Endometrial microvascular endothelial cells (primary cell): ENCODE data around the gene HINT3. TPM values are rescaled to one million over a fixed set of nuclear protein-coding genes. Genes with fewer than 3 reads are reported as not detected.
"Not testable (repeated sequence)": the region's sequence is repeated elsewhere in the genome, so short reads cannot be mapped to it uniquely, and the experiment has no call there.

Source experiments
- in situ Hi-C: cut with HindIII; loops from 2 replicates; pipeline ENCODE4 v1.10.0; 2017; ENCODE audit warnings: low sequenced_read_pairs, low pct_unique_long_range_greater_than_20kb; ENCODE audit errors: inconsistent ontology term
- total RNA-seq: library from RNA; depleted of rRNA; stranded (reverse); fragments of >200 nt; gene quantifications from one replicate; pipeline ENCODE4 v1.2.3, GENCODE V29; 2015; ENCODE audit errors: inconsistent ontology term

The HINT3 gene
- 16.7 TPM for total RNA-seq

GRCh38 chr6:125956506-125957390 is at the start of gene HINT3:
HINT3 (plus strand) TSS chr6:125956770; CDS start chr6:125956978, 208 bp downstream.
- in situ Hi-C loops = no loop called here

DNA sequence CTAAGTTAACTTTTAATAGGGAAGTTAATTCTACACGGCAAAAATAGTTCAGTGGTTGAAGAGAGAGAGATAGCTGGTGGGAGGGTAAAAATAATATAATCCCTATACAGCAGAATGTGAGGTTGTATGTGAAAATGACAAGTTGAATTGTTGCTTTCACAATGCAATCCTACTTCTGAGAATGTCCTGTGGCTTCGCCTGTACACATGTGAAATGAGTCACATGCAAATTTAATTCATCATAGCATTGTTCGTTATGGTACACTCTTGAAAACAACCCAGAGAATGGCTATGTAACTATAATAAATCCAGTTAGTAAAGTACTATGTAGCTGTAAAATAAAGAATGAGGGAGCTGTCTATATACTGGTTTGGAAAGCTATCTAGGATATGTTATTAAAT is 46.0 kb upstream of the HINT3 start:
- in situ Hi-C loops = no loop called here

GRCh38 chr6:125911051-125911451 is 45.5 kb upstream of the HINT3 start:
- in situ Hi-C loops = not testable (repeated sequence)

DNA sequence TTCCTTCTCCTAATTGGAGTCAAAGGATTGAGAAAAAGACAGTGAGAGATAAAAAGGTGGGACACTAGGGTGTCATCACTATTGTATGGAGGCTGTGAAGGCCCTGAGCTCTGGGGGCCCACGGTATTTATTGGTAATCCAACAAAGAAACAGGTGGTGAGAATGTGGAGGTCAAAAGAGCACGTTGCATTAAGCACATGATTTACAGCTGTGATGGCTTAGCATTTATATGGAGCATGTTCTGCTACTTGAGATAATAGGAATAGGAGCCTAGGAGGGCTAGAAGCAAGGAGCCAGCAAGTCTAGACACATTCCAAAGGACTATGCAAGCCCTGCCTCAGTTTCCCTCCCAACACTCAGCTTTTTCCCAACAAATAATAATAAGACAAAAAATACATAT is 44.1 kb upstream of the HINT3 start:
- in situ Hi-C loops = not testable (repeated sequence)

- in situ Hi-C loops = no loop called here
These were observed 43.4 kb upstream of the HINT3 start for GRCh38 chr6:125913145-125913544.

DNA sequence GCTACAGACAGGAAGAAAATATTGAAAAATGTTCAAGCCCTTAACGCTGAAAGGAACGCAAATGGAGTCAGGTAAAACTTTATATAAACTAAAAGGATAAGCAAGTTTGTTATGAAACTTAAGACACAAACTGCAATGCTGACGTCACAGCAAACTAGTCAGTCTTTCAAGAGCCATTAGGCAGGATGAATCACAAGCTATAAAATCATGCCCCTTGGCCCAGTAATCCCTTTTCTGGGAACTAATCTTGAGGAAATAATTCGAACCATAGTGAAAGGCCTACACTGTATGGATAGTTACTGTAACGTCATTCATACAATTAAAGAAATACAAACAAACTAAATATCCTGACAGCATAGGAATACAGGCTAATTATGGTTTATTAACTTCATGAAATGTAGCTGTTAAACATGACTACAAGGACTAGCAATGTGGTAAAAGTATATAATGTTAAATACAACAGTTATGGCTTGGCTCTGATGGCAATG is 42.7 kb upstream of the HINT3 start:
- in situ Hi-C loops = no loop called here

- in situ Hi-C loops = no loop called here
These were observed 38.3 kb upstream of the HINT3 start for GRCh38 chr6:125918230-125918629.

GRCh38 chr6:125918681-125919566 is 37.6 kb upstream of the HINT3 start:
- in situ Hi-C loops = no loop called here

DNA sequence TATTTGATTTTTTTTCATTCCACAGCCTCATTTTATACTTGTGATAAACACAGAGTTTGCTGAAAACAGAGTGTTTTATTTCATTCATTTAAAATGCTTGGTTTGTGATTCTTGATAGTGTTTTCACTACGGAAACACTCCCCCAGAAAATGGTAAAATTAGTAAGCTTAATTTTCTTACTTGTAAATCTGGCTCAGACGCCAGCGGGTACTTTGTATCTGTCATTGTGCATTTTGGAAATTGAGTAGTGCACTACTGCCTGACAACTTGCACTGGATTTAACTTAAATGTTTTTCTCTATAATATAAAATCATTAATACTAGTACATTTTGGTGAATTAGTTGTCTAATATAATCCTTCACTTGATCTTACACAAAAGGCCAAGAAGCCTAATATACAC is 37.0 kb upstream of the HINT3 start:
- in situ Hi-C loops = no loop called here

DNA sequence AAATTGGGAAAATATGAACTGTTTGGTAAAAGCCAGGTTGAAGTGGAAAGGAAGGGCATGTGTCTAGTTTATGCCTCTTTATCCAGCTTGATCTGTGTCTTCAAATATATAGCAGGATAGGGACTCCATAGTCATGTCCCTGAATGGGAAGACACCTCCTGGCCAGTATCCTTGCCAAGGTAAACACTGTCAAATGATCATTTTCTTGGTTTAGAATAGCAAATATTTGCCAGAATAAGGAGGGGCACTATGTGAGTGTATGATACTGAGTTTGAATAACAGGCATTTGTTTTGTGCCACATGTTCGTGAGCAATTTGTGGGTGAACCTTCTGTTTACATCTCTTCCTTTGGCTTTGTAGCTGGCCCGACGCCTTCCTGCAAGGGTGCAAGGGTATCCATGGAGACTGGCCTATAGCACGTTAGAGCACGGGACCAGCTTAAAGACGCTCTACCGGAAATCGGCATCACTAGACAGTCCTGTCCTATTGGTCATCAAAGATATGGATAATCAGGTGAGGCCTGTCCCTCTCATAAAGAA is 34.2 kb upstream of the HINT3 start:
- in situ Hi-C loops = no loop called here

DNA sequence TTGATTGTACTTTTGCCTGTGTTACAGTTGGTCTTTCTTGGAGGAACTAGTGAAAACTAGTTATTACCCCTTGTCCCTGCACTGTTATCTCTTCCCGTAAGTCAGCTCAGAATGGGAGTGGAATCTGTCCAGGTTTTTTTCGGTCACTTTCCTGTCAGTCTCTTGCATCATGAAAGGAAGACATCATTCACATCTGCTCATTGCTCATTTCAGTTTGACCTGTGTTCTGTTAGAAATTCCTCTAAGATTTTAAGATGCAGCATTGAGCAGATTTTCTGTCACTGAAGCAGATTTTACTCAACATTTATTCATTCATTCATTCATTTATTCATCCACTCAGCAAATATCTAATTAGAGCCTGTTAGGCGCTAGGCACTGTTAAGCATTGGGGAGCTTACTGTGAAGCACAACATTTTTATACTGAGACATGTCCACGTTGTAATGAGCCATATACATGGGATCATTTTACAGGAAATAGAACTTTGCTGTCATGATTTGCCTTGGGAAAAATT is 33.1 kb upstream of the HINT3 start:
- in situ Hi-C loops = no loop called here

GRCh38 chr6:125924169-125924568 is 32.4 kb upstream of the HINT3 start:
- in situ Hi-C loops = no loop called here

DNA sequence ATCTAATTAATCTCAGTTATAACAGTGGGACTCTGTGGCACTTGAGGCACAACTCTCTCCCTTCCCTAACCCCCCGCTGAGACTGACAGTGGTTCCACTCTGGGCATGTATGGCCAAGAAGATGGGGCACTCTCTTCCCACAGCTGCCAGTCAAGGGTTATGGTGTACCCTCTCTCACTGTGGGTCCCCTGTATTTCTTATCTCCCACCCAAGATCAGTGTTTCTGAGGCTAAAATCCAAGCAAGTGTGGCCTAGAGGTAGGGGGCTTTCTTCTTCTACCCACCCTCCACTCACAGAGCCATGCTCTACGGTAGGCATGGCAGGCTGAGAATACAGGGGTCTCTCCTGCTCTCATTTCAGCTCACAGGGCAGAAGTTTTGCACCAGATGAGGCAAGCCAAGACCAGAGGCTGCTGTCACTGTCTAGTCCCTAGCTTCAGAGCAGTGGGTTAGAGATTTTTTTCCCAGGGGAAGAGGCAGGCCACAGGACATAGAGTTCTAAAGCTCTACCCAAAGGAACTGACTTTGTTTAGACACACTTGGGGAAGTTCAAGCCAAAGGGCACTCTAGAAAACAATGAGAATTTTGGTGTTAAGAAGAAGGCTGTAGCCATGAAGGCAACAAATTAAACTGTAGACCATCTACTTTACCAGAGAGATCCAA is 31.7 kb upstream of the HINT3 start:
- in situ Hi-C loops = no loop called here

- in situ Hi-C loops = no loop called here
These were observed 29.9 kb upstream of the HINT3 start for GRCh38 chr6:125926711-125927110.

GRCh38 chr6:125927761-125928160 is 28.8 kb upstream of the HINT3 start:
- in situ Hi-C loops = no loop called here

DNA sequence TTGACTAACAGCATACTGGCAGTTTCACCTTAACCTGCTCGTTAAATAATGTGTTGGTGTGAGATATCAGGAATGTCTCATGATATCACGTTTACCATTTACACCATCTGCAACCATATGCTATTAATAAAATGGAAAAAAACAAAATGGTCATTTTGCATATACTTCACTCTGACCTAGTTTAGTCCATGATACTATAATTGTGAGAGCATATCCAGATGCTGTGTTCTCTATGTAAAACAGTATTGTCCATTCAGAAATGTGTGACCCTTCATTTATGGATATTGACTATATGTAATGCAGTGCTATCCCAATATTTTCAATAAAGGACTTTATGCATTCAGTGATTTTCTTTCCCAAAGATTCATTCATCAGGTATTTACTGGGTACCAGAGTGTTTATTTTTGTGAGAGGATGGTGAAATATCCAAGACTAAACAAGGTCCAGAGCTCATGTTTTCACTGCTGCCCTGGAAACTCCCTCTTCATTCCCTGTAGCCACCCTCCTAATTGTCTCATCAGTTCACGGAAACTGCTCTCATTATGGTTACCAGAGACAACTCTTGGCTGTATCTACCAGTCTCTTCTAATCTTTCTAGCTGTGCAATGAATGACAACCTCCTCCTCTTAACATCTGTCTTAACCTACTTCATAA is 25.7 kb upstream of the HINT3 start:
- in situ Hi-C loops = no loop called here

- in situ Hi-C loops = no loop called here
These were observed 24.7 kb upstream of the HINT3 start for GRCh38 chr6:125931733-125932450.

GRCh38 chr6:125932451-125932795 is 24.1 kb upstream of the HINT3 start:
- in situ Hi-C loops = no loop called here
